ENCODE measurements around the gene RERE.

RERE gene

GRCh38 chr1:8361198-8361849, 456.1 kb downstream of the RERE start:
- H3K4me1 ChIP-seq (ENCODE audit: control insufficient read depth, insufficient read depth, low read length), result no peaks in the 10 kb centered on the region; the same call in 1 of the 2 replicates
- no peak overlapping the region for H3K9ac ChIP-seq (ENCODE audit: low read length)
- no peaks in the 10 kb centered on the region for H3K9me3 ChIP-seq (ENCODE audit: control insufficient read depth, insufficient read depth, low read depth, low read length)
- H3K36me3 ChIP-seq (ENCODE audit: control insufficient read depth, insufficient read depth, low read length), result peaks cover 91% of the 10 kb centered on the region
- no peaks in the 10 kb centered on the region for H3K27me3 ChIP-seq (ENCODE audit: control insufficient read depth, insufficient read depth, low read length)
- H3K27ac ChIP-seq (ENCODE audit: low read depth, low read length), result no peak overlapping the region
- H3K4me3 ChIP-seq (ENCODE audit: low read depth, low read length), result no peak overlapping the region

- Histone ChIP-seq H3K4me3 (ENCODE audit: low read depth, low read length) (no peak overlapping the region), H3K9ac (ENCODE audit: low read length) (no peak overlapping the region), H3K36me3 (ENCODE audit: control insufficient read depth, insufficient read depth, low read length) (peaks cover 92% of the 10 kb centered on the region), H3K27ac (ENCODE audit: low read depth, low read length) (no peak overlapping the region), H3K9me3 (ENCODE audit: control insufficient read depth, insufficient read depth, low read depth, low read length) (no peaks in the 10 kb centered on the region), H3K27me3 (ENCODE audit: control insufficient read depth, insufficient read depth, low read length) (no peaks in the 10 kb centered on the region), H3K4me1 (ENCODE audit: control insufficient read depth, insufficient read depth, low read length) (no peaks in the 10 kb centered on the region)
Measured at GRCh38 chr1:8360493-8361197, 456.8 kb downstream of the RERE start.

DNA sequence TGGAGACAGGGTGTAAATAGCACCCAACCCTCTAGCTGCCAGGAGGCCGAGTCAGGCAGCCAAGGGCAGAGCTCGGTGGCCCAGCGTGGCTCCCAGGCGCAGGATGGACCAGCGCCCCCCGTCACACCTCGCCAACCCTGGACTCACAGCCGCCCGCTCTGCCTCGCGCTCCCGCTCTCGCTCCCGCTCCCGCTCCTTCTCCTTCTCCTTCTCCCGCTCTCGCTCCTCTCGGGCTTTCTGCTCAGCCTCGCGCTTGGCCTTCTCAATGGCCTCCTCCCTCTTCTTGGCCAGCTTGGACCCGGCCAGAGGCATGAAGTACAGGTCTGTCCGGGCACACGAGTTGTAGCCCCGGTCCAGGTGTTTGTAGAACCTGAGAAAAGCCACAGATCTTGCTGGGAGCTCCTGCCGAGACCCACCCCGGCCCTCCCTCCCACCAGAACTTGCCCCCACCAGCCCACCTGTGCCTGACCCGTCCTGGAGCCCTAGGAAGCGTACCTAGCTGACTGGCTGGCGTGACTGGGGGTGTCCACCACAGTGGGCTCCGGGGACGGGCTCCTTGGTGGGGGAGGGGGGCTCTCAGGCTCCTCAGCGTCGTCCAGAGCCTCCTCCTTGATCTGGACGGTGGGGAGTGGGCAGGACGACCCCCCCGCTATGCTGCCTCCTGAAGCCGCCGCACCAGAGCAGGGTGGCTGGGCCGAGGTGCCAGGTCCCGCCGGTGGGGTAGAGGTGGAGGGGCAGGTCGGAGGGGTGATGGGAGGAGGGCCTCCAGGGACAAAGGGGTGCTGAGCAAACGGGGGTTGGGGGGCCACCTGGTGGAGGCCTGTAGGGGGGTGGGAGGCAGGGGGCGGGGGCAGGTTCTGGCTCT, 457.6 kb downstream of the RERE start:
- H3K4me3 ChIP-seq (ENCODE audit: low read depth, low read length), result no peak overlapping the region
- H3K36me3 ChIP-seq (ENCODE audit: control insufficient read depth, insufficient read depth, low read length), result peaks cover 91% of the 10 kb centered on the region
- H3K9ac ChIP-seq (ENCODE audit: low read length), result no peak overlapping the region
- no peaks in the 10 kb centered on the region for H3K9me3 ChIP-seq (ENCODE audit: control insufficient read depth, insufficient read depth, low read depth, low read length)
- no peaks in the 10 kb centered on the region for H3K4me1 ChIP-seq (ENCODE audit: control insufficient read depth, insufficient read depth, low read length)
- H3K27me3 ChIP-seq (ENCODE audit: control insufficient read depth, insufficient read depth, low read length), result no peaks in the 10 kb centered on the region
- H3K27ac ChIP-seq (ENCODE audit: low read depth, low read length), result no peak overlapping the region

DNA sequence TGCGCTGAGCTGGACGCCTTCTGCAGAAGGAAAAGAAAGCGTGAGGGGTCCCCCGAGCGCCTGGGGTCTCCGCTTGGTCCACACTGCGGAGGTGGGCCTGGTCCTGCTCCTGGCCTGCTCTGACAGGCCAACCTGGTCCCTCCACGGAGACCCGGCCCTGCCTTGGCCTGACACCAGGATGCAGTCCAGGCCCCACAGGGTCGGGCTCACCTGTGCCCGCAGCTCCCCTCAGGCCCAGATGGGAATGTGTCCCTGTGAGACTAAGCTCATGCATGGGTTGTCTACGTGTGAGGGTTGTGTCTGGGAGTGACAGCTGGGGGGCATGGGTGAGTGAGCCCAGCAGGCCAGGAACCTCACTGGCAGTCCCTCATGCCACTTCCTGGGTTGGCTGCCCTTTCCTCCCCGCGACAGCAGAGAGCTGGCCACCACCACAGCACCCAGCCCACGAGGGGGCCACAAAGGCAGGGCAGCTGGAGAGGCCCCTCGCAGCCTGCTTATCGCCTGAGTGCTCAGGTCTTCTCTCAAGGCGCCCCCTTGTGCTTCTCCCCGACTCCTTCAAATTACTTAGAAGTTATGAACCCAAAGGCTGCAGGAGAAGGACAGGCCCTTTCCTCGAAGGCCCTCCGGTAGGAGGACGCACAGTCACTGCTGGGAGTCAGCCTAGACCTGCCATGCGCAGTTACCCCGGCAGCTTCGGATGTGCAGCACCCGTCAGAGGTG, 458.4 kb downstream of the RERE start:
- Histone ChIP-seq H3K27me3 (ENCODE audit: control insufficient read depth, insufficient read depth, low read length) (no peaks in the 10 kb centered on the region), H3K4me3 (ENCODE audit: low read depth, low read length) (no peak overlapping the region), H3K9me3 (ENCODE audit: control insufficient read depth, insufficient read depth, low read depth, low read length) (no peaks in the 10 kb centered on the region), H3K27ac (ENCODE audit: low read depth, low read length) (no peak overlapping the region), H3K4me1 (ENCODE audit: control insufficient read depth, insufficient read depth, low read length) (no peaks in the 10 kb centered on the region), H3K9ac (ENCODE audit: low read length) (no peak overlapping the region), H3K36me3 (ENCODE audit: control insufficient read depth, insufficient read depth, low read length) (peaks cover 88% of the 10 kb centered on the region)

DNA sequence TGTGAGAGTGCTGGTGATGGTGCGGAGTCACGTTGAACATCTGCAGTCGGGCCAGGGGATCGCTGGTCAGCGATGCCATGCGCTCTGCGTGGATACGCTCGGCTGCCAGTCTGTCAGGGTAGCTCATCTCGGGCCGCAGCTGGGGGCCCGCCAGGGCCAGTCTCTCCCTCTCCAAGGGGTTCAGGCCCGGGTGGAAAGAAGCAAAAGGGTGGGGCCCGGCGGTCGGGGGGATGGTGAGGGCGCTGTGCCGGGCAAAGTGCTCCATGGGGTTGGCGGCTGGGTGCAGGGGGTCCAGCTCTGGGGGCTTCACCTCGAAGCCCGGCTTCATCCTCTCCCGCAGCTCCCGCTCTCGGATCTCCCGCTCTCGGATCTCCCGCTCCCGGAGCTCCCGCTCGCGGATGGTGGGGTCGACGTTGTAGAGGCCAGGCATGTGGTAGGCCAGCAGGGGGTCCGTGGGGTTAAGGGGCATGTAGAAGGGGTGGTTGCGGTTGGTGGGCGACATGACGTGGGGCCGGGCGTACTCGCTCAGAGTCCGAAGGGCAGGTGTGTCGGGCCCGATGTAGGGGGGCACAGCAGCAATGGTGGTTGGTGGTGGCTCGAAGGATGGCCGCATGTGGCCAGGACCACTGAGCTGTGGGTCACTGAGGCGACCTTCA, 459.1 kb downstream of the RERE start:
- Histone ChIP-seq H3K27me3 (ENCODE audit: control insufficient read depth, insufficient read depth, low read length) (no peaks in the 10 kb centered on the region), H3K4me3 (ENCODE audit: low read depth, low read length) (no peak overlapping the region), H3K27ac (ENCODE audit: low read depth, low read length) (no peak overlapping the region), H3K36me3 (ENCODE audit: control insufficient read depth, insufficient read depth, low read length) (peaks cover 89% of the 10 kb centered on the region), H3K4me1 (ENCODE audit: control insufficient read depth, insufficient read depth, low read length) (no peaks in the 10 kb centered on the region), H3K9me3 (ENCODE audit: control insufficient read depth, insufficient read depth, low read depth, low read length) (no peaks in the 10 kb centered on the region), H3K9ac (ENCODE audit: low read length) (no peak overlapping the region)

- Histone ChIP-seq H3K9ac (ENCODE audit: low read length) (no peak overlapping the region), H3K27ac (ENCODE audit: low read depth, low read length) (no peak overlapping the region), H3K4me1 (ENCODE audit: control insufficient read depth, insufficient read depth, low read length) (no peaks in the 10 kb centered on the region), H3K27me3 (ENCODE audit: control insufficient read depth, insufficient read depth, low read length) (no peaks in the 10 kb centered on the region), H3K4me3 (ENCODE audit: low read depth, low read length) (no peak overlapping the region), H3K36me3 (ENCODE audit: control insufficient read depth, insufficient read depth, low read length) (peaks cover 85% of the 10 kb centered on the region), H3K9me3 (ENCODE audit: control insufficient read depth, insufficient read depth, low read depth, low read length) (no peaks in the 10 kb centered on the region)
Measured at GRCh38 chr1:8357329-8358101, 459.9 kb downstream of the RERE start.

DNA sequence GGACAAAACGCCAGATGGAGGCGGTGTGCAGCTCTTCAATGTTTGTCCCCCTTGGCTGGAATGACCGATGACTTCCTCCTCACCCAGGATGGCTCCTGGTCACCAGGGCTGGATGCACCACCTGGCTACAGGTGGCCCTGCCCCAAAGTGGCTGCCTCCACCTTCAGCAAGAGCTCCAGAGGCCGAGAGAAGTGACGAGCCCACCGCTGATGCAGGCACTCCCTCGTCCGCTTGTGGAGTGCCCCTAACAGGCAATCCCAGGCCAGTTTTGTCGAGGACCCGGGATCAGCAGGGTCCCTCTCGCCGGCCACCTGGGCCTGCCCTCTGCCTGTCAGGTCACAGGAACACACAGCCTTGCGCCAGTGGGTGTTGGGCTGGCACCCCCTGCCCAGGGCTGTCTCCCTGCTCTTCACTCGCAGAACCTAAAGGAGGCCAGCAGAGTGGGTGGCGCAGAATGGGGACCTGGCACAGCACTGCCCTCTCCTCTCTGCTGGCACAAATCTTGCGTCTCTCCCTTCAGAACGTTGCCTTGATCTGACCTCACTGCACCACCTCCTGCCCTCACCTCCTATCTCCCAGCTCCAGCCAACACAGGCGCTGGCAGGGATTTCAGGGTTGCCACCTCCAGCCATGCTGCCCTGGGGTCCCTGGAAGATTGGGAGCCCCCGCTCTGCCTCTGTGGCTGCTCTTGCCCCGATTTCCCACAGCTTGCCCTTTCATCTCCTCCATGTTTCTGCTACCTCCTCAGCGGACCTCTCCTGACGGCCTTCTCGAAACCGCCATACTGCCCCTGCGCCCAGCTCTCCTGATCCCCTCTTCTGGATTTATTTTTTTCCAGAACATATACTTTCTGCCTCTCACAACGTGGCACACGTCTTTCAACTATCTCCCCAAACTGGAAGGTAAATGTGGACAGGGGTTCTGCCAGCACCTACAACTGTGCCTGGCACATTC, 460.9 kb downstream of the RERE start:
- Histone ChIP-seq H3K9me3 (ENCODE audit: control insufficient read depth, insufficient read depth, low read depth, low read length) (no peaks in the 10 kb centered on the region), H3K4me1 (ENCODE audit: control insufficient read depth, insufficient read depth, low read length) (0 out of 2 replicates have a peak, but pooled peaks cover under 1% of the 10 kb centered on the region), H3K27me3 (ENCODE audit: control insufficient read depth, insufficient read depth, low read length) (no peaks in the 10 kb centered on the region), H3K4me3 (ENCODE audit: low read depth, low read length) (no peak overlapping the region), H3K27ac (ENCODE audit: low read depth, low read length) (no peak overlapping the region), H3K9ac (ENCODE audit: low read length) (no peak overlapping the region), H3K36me3 (ENCODE audit: control insufficient read depth, insufficient read depth, low read length) (peaks cover 80% of the 10 kb centered on the region)

DNA sequence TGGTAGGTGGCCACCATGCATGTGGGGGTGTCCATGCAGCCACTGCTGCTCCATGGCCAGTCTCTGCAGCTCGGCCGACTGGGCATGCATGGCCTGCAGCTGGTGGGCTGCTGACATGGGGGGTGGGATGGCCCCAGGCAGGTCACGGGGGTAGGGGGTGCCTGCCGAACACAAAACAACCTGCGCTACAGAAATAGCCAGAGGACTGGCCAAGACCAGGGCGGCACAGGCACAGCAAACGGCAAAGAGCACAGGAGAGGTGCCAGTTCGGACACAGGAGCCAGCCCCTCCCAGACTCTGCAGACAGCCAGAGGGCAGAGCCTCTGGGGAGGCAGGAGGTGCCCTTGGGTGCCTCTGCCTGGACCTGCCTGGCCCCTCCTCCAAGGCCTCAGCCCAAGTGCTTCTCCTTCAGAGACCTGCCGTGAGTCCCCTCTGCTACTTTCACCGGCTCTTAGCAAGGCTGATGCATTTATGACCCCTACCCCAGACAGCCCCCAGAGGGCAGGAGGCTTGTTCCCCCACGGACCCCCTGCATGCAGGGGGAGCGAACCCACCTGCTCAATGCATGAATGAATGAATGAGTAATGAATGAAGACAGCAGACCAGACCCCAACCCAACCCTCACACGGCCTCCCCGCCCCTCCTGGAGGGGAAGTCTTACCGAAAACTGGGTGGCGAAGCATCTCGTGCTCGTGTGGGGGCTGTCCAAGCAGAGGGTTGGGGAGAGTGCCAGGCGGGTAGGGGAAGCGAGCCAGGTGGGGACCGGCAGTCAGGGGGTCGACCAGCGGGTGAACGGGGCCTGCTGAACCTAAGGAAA, 461.8 kb downstream of the RERE start:
- H3K36me3 ChIP-seq (ENCODE audit: control insufficient read depth, insufficient read depth, low read length), result peaks cover 71% of the 10 kb centered on the region

DNA sequence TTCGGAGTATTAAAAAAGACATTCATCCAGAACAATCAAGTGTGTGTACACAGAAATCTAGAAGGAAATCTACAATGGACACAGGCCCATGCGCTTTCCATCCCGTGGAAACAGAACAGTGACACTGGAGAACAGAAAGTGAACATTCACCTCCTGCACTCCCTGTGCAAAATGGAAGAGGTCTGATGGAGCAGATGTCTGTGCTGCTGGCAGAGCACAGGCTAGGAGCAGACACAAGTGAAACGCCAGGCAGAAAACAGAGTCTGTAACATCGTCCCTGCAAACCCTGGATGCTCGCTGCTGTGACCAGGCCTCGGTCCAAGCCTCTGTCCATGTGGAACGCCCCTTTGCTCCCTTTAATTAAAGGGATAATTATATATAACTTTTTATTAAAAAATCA, 463.4 kb downstream of the RERE start:
- no peaks in the 10 kb centered on the region for H3K27me3 ChIP-seq (ENCODE audit: control insufficient read depth, insufficient read depth, low read length)
- no peak overlapping the region for H3K9ac ChIP-seq (ENCODE audit: low read length)
- H3K27ac ChIP-seq (ENCODE audit: low read depth, low read length), result no peak overlapping the region
- no peaks in the 10 kb centered on the region for H3K9me3 ChIP-seq (ENCODE audit: control insufficient read depth, insufficient read depth, low read depth, low read length)
- peaks cover 60% of the 10 kb centered on the region for H3K36me3 ChIP-seq (ENCODE audit: control insufficient read depth, insufficient read depth, low read length)
- H3K4me3 ChIP-seq (ENCODE audit: low read depth, low read length), result no peak overlapping the region
- peaks cover 9% of the 10 kb centered on the region; the same call in 1 of the 2 replicates for H3K4me1 ChIP-seq (ENCODE audit: control insufficient read depth, insufficient read depth, low read length)

More for the DNA sequence above, 461.8 kb downstream of the RERE start:
- no peak overlapping the region for H3K9ac ChIP-seq (ENCODE audit: low read length)
- no peaks in the 10 kb centered on the region for H3K27me3 ChIP-seq (ENCODE audit: control insufficient read depth, insufficient read depth, low read length)
- H3K4me3 ChIP-seq (ENCODE audit: low read depth, low read length), result no peak overlapping the region
- no peak overlapping the region for H3K27ac ChIP-seq (ENCODE audit: low read depth, low read length)
- H3K4me1 ChIP-seq (ENCODE audit: control insufficient read depth, insufficient read depth, low read length), result 0 out of 2 replicates have a peak, but pooled peaks cover 2% of the 10 kb centered on the region
- H3K9me3 ChIP-seq (ENCODE audit: control insufficient read depth, insufficient read depth, low read depth, low read length), result no peaks in the 10 kb centered on the region

Data from HUES6 (cell line).